Measurements from ENCODE around the gene STAB2.

- TF ChIP-seq, protein P1, sequence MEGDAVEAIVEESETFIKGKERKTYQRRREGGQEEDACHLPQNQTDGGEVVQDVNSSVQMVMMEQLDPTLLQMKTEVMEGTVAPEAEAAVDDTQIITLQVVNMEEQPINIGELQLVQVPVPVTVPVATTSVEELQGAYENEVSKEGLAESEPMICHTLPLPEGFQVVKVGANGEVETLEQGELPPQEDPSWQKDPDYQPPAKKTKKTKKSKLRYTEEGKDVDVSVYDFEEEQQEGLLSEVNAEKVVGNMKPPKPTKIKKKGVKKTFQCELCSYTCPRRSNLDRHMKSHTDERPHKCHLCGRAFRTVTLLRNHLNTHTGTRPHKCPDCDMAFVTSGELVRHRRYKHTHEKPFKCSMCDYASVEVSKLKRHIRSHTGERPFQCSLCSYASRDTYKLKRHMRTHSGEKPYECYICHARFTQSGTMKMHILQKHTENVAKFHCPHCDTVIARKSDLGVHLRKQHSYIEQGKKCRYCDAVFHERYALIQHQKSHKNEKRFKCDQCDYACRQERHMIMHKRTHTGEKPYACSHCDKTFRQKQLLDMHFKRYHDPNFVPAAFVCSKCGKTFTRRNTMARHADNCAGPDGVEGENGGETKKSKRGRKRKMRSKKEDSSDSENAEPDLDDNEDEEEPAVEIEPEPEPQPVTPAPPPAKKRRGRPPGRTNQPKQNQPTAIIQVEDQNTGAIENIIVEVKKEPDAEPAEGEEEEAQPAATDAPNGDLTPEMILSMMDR (conservative IDR thresholded peaks at IDR 0.05; ENCODE audit: low read length) = no peak
- no peak for TF ChIP-seq EZH2phosphoT487 (IDR thresholded peaks at IDR 0.05; ENCODE audit: borderline replicate concordance, low read depth, low read length)
These were observed 118.0 kb downstream of the STAB2 start for GRCh38 chr12:103705098-103705497.
